Endothelial cell of umbilical vein (primary cell): Measurements from ENCODE around the gene TCHP. TPM values are rescaled to one million over a fixed set of nuclear protein-coding genes. Genes with fewer than 3 reads are reported as not detected.

ENCODE experiments used
- BruUV-seq: library from RNA; stranded (reverse); fragments of 400-500 nt; replicated peaks from 2 replicates; lab custom pipeline; 2021; lab: Mats Ljungman, UMichigan
- CTCF ChIA-PET: fragments of 300-600, 350-600 bp; sonication (Branson Sonifier 250); formaldehyde crosslinking; loops from one replicate; lab custom pipeline; 2021; ENCODE audit warnings: antibody characterized with exemption, inconsistent platforms; lab: Charles Lee
- POLR2A ChIA-PET: fragments of 300-600, 350-600 bp; sonication (Branson Sonifier 250); formaldehyde crosslinking; loops from one replicate; lab custom pipeline; 2021; ENCODE audit warnings: antibody characterized with exemption, inconsistent platforms; lab: Charles Lee
- DNase-seq: peaks from one replicate; pipeline ENCODE4 v3.0.0-alpha.2; 2011; ENCODE audit warnings: low read depth, low spot score
- FAIRE-seq: peaks from 2 replicates; lab custom pipeline; 2011; peaks lifted over from hg19 to GRCh38; lab: Jason Lieb, UNC
- H2AFZ ChIP-seq: 2 replicates; pipeline ENCODE4 v1.6.0; 2012; ENCODE audit warnings: low read depth, low read length, control low read depth, inconsistent platforms
- H3K27ac ChIP-seq: 2 replicates; pipeline ENCODE4 v1.5.1; 2011; ENCODE audit warnings: low read depth, mild to moderate bottlenecking, control low read depth, low read length, moderate library complexity; ENCODE audit not compliant: insufficient read depth
- H3K27me3 ChIP-seq, 2 experiments: 2 replicates each; pipeline versions ENCODE4 v1.6.0 to v1.6.1; 2011; ENCODE audit warnings: low read length in 2 of 2, mixed read lengths in 1 of 2; ENCODE audit not compliant: control insufficient read depth in 2 of 2, insufficient read depth in 2 of 2
- H3K36me3 ChIP-seq, 2 experiments: 2 replicates in 1 of 2; 3 replicates in 1 of 2; pipeline ENCODE4 v1.5.1; 2011; ENCODE audit warnings: low read length in 2 of 2, mild to moderate bottlenecking in 1 of 2, moderate library complexity in 1 of 2; ENCODE audit not compliant: control insufficient read depth in 2 of 2, insufficient read depth in 2 of 2; ENCODE audit errors: extremely low read depth in 1 of 2
- H3K4me1 ChIP-seq: 3 replicates; pipeline ENCODE4 v1.5.1; 2011; ENCODE audit warnings: mild to moderate bottlenecking, low read length; ENCODE audit not compliant: control insufficient read depth, insufficient read depth; ENCODE audit errors: extremely low read depth
- H3K4me2 ChIP-seq: 2 replicates; pipeline ENCODE4 v1.6.1; 2011; ENCODE audit warnings: low read length, control low read depth, mixed read lengths; ENCODE audit not compliant: insufficient read depth
- H3K4me3 ChIP-seq, 3 experiments: fragments of 200-600 bp in 1 of 3; sonication (generic), shearing (Covaris generic) in 1 of 3; replicated peaks in 1 of 3; 2 replicates each; pipeline ENCODE4 v1.5.1; 2011 to 2016; ENCODE audit warnings: control low read depth in 3 of 3, low read length in 3 of 3, mild to moderate bottlenecking in 2 of 3, inconsistent platforms in 1 of 3, low read depth in 1 of 3, moderate library complexity in 1 of 3; ENCODE audit not compliant: insufficient read depth in 1 of 3
- H3K79me2 ChIP-seq: 2 replicates; pipeline ENCODE4 v1.6.0; 2012; ENCODE audit warnings: low read length, inconsistent platforms; ENCODE audit not compliant: control insufficient read depth, insufficient read depth
- H3K9ac ChIP-seq: replicated peaks from 2 replicates; pipeline ENCODE3; 2011; ENCODE audit warnings: low read length, control low read depth; ENCODE audit not compliant: insufficient read depth; ENCODE audit errors: extremely low read depth
- H3K9me1 ChIP-seq: replicated peaks from 3 replicates; pipeline ENCODE4 v1.6.0; 2011; ENCODE audit warnings: mild to moderate bottlenecking, low read length; ENCODE audit not compliant: control insufficient read depth, insufficient read depth; ENCODE audit errors: extremely low read depth
- H3K9me3 ChIP-seq: replicated peaks from 2 replicates; pipeline ENCODE4 v1.5.1; 2012; ENCODE audit warnings: low read length, inconsistent platforms; ENCODE audit not compliant: control insufficient read depth, insufficient read depth
- H4K20me1 ChIP-seq: replicated peaks from 2 replicates; pipeline ENCODE3; 2011; ENCODE audit warnings: mild to moderate bottlenecking, low read length; ENCODE audit not compliant: control insufficient read depth, insufficient read depth; ENCODE audit errors: extremely low read depth
- CTCF ChIP-seq, 2 donors: IDR thresholded peaks; 1 replicate in 1 of 2; 2 replicates in 1 of 2; pipeline ENCODE4 v1.5.1; 2011; ENCODE audit warnings: low read length in 2 of 2, mild to moderate bottlenecking in 2 of 2, moderate library complexity in 2 of 2, control low read depth in 1 of 2, inconsistent platforms in 1 of 2, low read depth in 1 of 2; ENCODE audit not compliant: insufficient read depth in 1 of 2; ENCODE audit errors: extremely low read depth in 1 of 2
- EZH2 ChIP-seq: IDR thresholded peaks from 2 replicates; pipeline ENCODE4 v1.6.1; 2012; ENCODE audit warnings: borderline replicate concordance, low read depth, mild to moderate bottlenecking, moderate library complexity, low read length, inconsistent platforms; ENCODE audit not compliant: severe bottlenecking
- FOS ChIP-seq: IDR thresholded peaks from 2 replicates; pipeline ENCODE4 v1.6.1; 2011; ENCODE audit warnings: mild to moderate bottlenecking, low read length, moderate library complexity, borderline replicate concordance; ENCODE audit not compliant: insufficient read depth
- GATA2 ChIP-seq: IDR thresholded peaks from 2 replicates; pipeline ENCODE4 v1.7.0; 2011; ENCODE audit warnings: low read depth, mild to moderate bottlenecking, moderate library complexity, mixed read lengths, low read length; ENCODE audit not compliant: insufficient read length, insufficient read depth
- JUN ChIP-seq: IDR thresholded peaks from 2 replicates; pipeline ENCODE4 v1.6.1; 2011; ENCODE audit warnings: borderline replicate concordance, low read depth; ENCODE audit not compliant: insufficient read length, insufficient read depth
- MAX ChIP-seq: IDR thresholded peaks from 2 replicates; pipeline ENCODE4 v1.6.1; 2011; ENCODE audit not compliant: insufficient read depth, insufficient read length
- MYC ChIP-seq: IDR thresholded peaks from one replicate; pipeline ENCODE4 v1.6.1; 2011; ENCODE audit warnings: mild to moderate bottlenecking, low read depth, low read length
- POLR2A ChIP-seq: IDR thresholded peaks from 2 replicates; pipeline ENCODE4 v1.6.1; 2012; ENCODE audit warnings: low read depth, mild to moderate bottlenecking, control low read depth, low read length
- POLR2AphosphoS5 ChIP-seq: IDR thresholded peaks from 2 replicates; pipeline ENCODE4 v1.6.1; 2012; ENCODE audit warnings: low read depth, mild to moderate bottlenecking, control low read depth, low read length, moderate library complexity; ENCODE audit not compliant: insufficient read depth
- dilution Hi-C: fragments of 300-500 bp; cut with MboI; formaldehyde crosslinking; loops from one replicate; pipeline ENCODE4 v1.15.0; 2019; ENCODE audit warnings: low sequenced_read_pairs; ENCODE audit not compliant: extremely low pct_ligation_motif_present
- intact Hi-C: fragments of 100-400 bp; cut with micrococcal nuclease; formaldehyde crosslinking; loops from one replicate; pipeline ENCODE4 v1.10.0; 2022
- polyA plus RNA-seq, 4 experiments: library from polyadenylated mRNA; depleted of rRNA in 3 of 4; stranded (reverse) in 3 of 4; unstranded in 1 of 4; fragments of >200 nt; gene quantifications; 2 replicates each; pipeline versions ENCODE4 v1.2.1 to v1.2.3, GENCODE V29; 2011 to 2012; ENCODE audit warnings: missing spikeins in 1 of 4
- total RNA-seq: library from RNA; stranded (reverse); gene quantifications from 2 replicates; pipeline ENCODE4 v1.2.3, GENCODE V29; 2021

TCHP gene
- total and polyA plus RNA-seq, 2 donors (not counting 3 experiments of a cell fraction or from before 2014, with no cell fraction given), result 12.9 to 24.3 TPM

- ChIA-PET POLR2A (no interaction called here), CTCF (interaction anchor here (0.6 to 3.3 kb wide), 4 partner anchors 14 to 110 kb away, joined by 3 to 11 read pairs (median 7); partner anchors contain the start of gene TCHP)
- BruUV-seq, result no TSS peak
- Histone ChIP-seq H4K20me1 (no peaks in the 10 kb centered on the region), H3K36me3 (peaks cover 15 to 29% of the 10 kb centered on the region in 2 experiments), H3K79me2 (no peaks in the 10 kb centered on the region), H3K27ac (no peak overlapping the region), H3K4me2 (no peak overlapping the region), H3K9me1 (no peaks in the 10 kb centered on the region), H3K9ac (no peak overlapping the region), H3K4me1 (no peaks in the 10 kb centered on the region), H3K27me3 (no peaks in the 10 kb centered on the region), H2AFZ (no peak overlapping the region), H3K9me3 (no peaks in the 10 kb centered on the region), H3K4me3 (no peak overlapping the region)
- intact Hi-C loops (no loop called here), dilution Hi-C loops (no loop called here)
- FAIRE-seq (no peak), DNase-seq (no peak)
- TF ChIP-seq MYC (no peak), GATA2 (no peak), MAX (no peak), POLR2AphosphoS5 (no peak), JUN (no peak), CTCF (IDR thresholded peaks at IDR 0.05; ENCODE audit: extremely low read depth in 1 of 2, insufficient read depth in 1 of 2, low read depth in 1 of 2, low read length in 2 of 2) (no peak), EZH2 (no peak), FOS (no peak), POLR2A (no peak)
Measured at GRCh38 chr12:109914461-109914860, 14.4 kb downstream of the TCHP start.
